Measurements from ENCODE around the gene CCDC18.
"Not testable (repeated sequence)": the region's sequence is repeated elsewhere in the genome, so short reads cannot be mapped to it uniquely, and the experiment has no call there.

GRCh38 chr1:93170141-93170678, 10.3 kb upstream of the CCDC18 start:
- not testable (repeated sequence) for TF ChIP-seq REST (IDR thresholded peaks at IDR 0.05; ENCODE audit: low read depth); EZH2 (IDR thresholded peaks at IDR 0.05)

Data from HCT116 (cell line).